Stimulated activated CD8-positive, alpha-beta memory T cell treated with anti-CD3 and anti-CD28 coated beads, Interleukin-7, amount 100 ng/mL, for 48 hours (primary cell): Measurements from ENCODE around the gene NEURL4.
"Not testable (repeated sequence)": the region's sequence is repeated elsewhere in the genome, so short reads cannot be mapped to it uniquely, and the experiment has no call there.

ENCODE experiments used
- DNase-seq, 2 donors: peaks; one replicate each; pipeline ENCODE4 v3.0.0-alpha.2; 2020; ENCODE audit warnings: low read depth in 1 of 2; ENCODE audit errors: extremely low read depth in 1 of 2

The NEURL4 gene

GRCh38 chr17:7347630-7348477, 18.7 kb upstream of the NEURL4 start:
- DNase-seq, result no peak

- DNase-seq, result no peak
Observed at GRCh38 chr17:7346761-7347614, 17.9 kb upstream of the NEURL4 start.

- DNase-seq, result no peak
Observed at GRCh38 chr17:7343250-7343649, 14.1 kb upstream of the NEURL4 start.

DNA sequence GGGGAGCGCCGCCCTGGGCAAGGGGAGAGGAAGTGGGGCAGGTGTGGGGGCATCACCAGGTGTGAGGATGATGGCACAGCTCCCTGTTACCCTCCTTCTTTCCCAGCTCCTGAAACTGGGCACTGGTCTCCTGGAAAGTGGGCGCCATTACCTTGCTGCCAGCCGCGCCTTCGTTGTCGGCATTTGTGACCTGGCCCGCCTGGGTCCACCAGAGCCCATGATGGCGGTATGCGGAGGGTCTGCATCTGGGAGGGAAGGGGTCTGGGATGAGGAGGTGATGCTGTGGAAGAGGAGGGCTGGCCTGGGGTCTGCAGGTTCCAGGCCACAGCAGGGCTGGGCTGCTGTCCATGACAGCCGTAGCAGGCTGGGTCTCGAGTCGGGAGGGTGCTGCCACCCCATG, 12.7 kb upstream of the NEURL4 start:
- no peak for DNase-seq

DNA sequence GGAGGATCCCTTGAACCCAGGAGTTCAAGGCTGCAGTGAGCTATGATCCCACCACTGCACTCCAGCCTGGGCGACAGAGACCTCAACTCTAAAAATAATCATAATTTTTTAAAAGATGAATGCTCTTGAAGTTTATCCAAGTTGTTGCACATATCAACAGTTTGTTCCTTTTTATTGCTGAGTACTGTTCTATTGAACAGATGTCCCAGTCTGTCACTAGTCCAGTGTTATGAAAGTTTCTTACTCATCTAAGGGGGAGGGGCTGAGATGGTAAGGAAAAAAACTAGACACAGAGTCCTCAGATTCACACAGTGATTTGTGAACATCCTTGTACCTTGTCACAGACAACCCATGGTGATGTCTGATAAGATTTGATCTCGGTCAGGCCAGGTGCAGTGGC, 11.0 kb upstream of the NEURL4 start:
- DNase-seq, result no peak

- not testable (repeated sequence) for DNase-seq
Observed at GRCh38 chr17:7337600-7337999, 8.5 kb upstream of the NEURL4 start.

DNA sequence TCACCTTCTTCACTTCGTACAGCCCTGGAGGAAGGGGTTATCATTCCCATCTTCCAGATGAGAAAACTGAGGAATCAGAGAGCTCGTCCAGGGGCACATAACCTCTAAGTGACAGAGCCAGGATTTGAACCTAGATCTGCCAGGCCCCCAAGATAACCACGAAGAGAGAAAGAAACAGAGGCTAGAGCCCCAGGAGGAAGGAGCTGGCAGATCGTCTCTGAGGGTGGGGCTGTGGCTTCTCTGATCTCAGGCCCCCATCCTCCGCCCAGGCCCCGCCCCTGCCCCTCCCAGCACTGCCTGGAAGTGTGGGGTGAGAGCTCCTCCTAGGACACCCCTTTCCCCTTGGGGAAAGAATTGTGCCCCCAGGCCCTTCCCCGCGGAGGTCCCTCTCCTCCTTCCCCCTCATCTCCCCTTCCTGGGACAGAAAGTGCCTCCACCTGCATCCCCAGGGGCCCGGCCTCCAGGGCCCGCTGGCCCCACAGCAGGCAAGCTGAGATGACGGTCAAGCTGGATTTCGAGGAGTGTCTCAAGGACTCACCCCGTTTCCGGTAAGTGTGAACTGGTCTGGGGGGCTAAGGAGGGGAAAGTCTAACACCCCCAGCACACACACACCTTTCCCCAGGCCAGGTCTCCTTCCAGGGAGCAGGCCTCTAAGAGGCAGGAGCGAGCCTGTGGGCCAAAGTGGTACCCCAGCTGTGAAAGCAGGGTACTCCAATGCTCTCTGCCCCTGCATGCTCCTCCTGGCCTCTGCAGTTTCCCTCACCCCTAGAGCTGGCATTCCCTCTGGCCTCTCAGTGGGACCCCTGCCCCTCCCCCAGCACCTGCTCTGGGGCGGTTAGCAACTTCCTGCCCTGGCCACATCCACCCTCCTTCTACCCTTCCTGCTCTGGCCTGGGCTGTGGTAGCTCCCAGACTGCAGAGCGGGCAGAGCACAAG, 7.4 kb upstream of the NEURL4 start, which contains the start of gene ACAP1:
Gene ACAP1 (plus strand): TSS at position 290 of the 936 bp plus-strand sequence. CDS start 206 bp downstream, at position 496.
- peak; percentile 70 to 89 for DNase-seq

GRCh38 chr17:7335765-7336164, 6.6 kb upstream of the NEURL4 start:
- not testable (repeated sequence) for DNase-seq

- no peak for DNase-seq
Observed at GRCh38 chr17:7334938-7335538, 5.9 kb upstream of the NEURL4 start.

DNA sequence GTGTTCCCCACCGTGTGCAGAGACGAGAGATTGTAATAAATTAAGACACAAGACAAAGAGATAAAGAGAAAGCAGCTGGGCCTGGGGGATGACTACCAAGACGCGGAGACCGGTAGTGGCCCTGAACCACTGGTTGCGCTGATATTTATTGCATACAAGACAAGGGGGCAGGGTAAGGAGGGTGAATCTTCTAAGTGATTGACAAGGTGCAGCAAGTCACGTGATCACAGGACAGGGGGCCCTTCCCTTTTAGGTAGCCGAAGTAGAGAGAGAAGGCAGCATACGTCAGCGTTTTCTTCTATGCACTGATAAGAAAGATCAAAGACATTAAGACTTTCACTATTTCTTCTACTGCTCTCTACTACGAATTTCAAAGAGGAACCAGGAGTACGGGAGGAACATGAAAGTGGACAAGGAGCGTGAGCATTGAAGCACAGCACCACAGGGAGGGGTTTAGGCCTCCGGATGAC, 3.5 kb upstream of the NEURL4 start:
- DNase-seq, result not testable (repeated sequence)

- DNase-seq, result no peak
Observed at GRCh38 chr17:7332111-7332510, 3.0 kb upstream of the NEURL4 start.

DNA sequence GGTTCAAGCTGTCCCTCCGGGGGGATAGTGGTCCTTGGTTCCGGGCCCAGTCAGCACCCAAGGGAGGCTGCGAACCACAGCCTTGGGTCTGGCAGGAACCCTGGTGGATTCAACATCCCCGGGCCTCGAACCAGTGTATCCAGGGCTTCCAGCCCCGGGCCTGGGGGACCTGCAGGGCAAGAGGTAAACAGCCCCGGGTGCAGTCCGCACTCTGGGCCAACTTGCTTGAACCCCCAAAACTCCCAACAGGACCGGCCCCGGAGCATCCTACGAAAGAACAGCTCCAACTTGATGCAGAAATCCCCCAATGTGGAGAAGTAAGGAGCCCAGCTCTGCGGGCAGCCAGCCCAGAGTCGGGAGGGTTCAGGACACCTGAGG, 1.5 kb upstream of the NEURL4 start:
- DNase-seq, result no peak

- peak in 1 of 2 donors; percentile 82 for DNase-seq
Observed at GRCh38 chr17:7329997-7330637, 982 bp upstream of the NEURL4 start.

DNA sequence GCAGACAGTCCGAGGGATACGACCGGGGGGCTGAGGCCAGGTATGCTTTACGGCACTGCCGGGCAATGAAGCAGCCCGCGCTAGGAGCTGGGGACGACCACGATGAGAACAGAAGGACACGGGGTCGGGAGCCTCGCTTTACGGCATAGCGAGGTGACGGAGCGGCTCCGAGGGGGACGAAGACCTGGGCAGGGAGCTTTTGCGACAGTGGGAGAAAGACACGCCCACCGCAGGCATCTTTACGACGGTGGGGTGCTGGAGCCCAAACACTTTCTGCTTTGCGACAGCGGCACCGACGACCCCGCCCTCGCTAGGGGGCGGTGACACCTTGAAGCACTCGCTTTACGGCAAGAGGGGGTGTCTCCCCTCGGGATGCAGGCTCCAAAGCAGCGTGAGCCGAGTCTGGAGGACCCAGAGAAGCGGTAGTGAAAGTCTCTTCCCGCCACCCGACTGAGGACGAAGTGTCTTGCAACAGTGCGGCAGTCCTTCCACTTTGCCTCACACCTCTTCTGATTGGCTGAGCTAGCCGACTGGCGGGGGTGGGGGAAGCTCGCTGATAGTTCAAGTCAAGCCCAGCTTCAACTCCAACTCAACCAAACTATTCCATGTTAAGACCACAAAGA, 350 bp upstream of the NEURL4 start:
- peak; percentile 93 to 95 for DNase-seq

GRCh38 chr17:7328009-7328408, 1.1 kb downstream of the NEURL4 start:
- DNase-seq, result no peak

DNA sequence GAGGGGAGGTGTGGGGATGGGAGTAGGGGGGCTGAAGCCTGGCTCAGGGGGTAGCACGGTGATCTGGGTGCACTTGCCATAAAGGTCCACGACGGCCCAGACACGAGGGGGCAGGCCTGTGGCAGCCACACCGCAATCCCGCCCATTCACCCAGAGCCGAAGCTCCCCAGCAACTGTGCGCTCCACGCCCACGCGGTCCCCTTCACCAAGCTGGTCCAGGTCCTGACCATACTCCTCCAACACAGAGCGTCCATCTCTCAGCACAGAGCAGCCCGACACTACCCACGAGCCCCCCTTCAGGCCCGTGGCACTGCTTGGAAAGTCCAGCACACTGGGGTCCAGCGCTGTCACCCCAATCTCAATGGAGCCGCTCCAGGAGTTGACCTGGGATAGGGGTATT, 1.6 kb downstream of the NEURL4 start:
- DNase-seq, result no peak

- no peak for DNase-seq
Observed at GRCh38 chr17:7327056-7327455, 2.1 kb downstream of the NEURL4 start.

DNA sequence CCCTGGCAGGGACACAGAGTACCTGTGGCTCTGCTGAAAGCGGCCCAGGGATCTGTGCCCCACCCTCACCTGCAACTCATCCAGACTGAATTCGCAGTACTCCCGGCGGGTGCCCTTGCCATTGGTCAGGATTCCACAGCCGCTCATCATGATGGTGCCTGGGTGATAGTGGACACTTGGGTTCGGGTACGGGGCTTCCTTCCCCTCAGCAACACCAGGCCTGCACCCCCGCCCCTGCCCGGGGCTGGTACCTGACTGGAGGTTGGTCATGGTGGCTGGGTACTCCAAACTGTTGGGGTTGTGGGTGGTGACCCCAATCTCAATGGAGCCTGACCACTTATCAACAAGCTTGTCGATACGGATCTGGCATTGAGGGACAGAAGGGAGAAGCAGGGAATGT, 2.9 kb downstream of the NEURL4 start:
- DNase-seq, result no peak

DNA sequence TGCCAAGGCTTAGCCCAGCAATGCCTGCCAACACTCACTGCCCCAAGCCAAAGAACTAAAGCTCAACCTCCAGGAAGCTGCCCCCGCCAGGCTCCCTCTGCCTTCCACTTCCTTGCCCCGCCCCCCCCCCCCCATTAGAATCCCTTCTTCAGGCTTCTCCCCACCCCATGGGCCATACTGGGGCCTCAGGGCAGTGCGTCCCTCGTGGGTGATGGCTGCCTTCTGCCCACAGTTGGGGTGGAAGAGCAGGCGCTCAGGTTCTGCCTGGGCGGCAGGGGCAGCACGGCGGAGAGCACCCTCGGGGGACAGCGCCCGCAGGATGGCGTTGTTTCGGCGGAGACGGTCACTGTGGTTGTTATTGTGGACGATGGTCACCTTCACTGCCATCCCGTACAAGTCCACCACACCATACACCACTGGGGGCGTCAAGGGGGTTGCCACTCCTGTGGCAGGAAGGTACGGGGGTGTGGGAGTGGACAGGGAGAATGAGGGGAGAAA, 4.1 kb downstream of the NEURL4 start:
- no peak for DNase-seq
